ENCODE data around the gene NFATC1. TPM values are rescaled to one million over a fixed set of nuclear protein-coding genes. Genes with fewer than 3 reads are reported as not detected.
A peak's percentile ranks its signal among the peaks of the same experiment; 100 is the strongest.

The NFATC1 gene
- total RNA-seq, 1 donor from 2014 or later, result 21.9 TPM

GRCh38 chr18:79354350-79354749, 41.4 kb upstream of the NFATC1 start:
- no peak for TF ChIP-seq CTCF (IDR thresholded peaks at IDR 0.05)
- TF ChIP-seq POLR2A (IDR thresholded peaks at IDR 0.05), result no peak
- TF ChIP-seq POLR2AphosphoS5 (IDR thresholded peaks at IDR 0.05; ENCODE audit: insufficient read depth in 1 of 2, low read depth in 1 of 2), result no peak
- H3K36me3 ChIP-seq, result peaks cover 0 to 20% of the 10 kb centered on the region in 2 donors
- H3K4me1 ChIP-seq, result no peaks in the 10 kb centered on the region
- H3K9me3 ChIP-seq, result no peaks in the 10 kb centered on the region
- DNase-seq (ENCODE audit: extremely low spot score in 2 of 2), result no peak
- H3K4me3 ChIP-seq, result no peak overlapping the region
- H3K27ac ChIP-seq, result no peak overlapping the region
- no peaks in the 10 kb centered on the region for H3K27me3 ChIP-seq
- intact Hi-C loops (cut with DNase I), result no loop called here

GRCh38 chr18:79355433-79356335, 40.0 kb upstream of the NFATC1 start:
- H3K4me3 ChIP-seq, result no peak overlapping the region
- peaks cover 0 to 25% of the 10 kb centered on the region in 2 donors for H3K36me3 ChIP-seq
- peak in 1 of 2 donors; percentile 61 for DNase-seq (ENCODE audit: extremely low spot score in 2 of 2)
- intact Hi-C loops (cut with DNase I), result no loop called here
- TF ChIP-seq CTCF (IDR thresholded peaks at IDR 0.05) (no peak), POLR2A (IDR thresholded peaks at IDR 0.05) (no peak), POLR2AphosphoS5 (IDR thresholded peaks at IDR 0.05; ENCODE audit: insufficient read depth in 1 of 2, low read depth in 1 of 2) (no peak)
- no peak overlapping the region for H3K27ac ChIP-seq
- H3K4me1 ChIP-seq, result no peaks in the 10 kb centered on the region
- H3K27me3 ChIP-seq, result no peaks in the 10 kb centered on the region
- H3K9me3 ChIP-seq, result no peaks in the 10 kb centered on the region

- H3K9me3 ChIP-seq, result no peaks in the 10 kb centered on the region
- DNase-seq (ENCODE audit: extremely low spot score in 2 of 2), result no peak
- H3K36me3 ChIP-seq, result peaks cover 0 to 25% of the 10 kb centered on the region in 2 donors
- no peak overlapping the region for H3K4me3 ChIP-seq
- H3K27ac ChIP-seq, result no peak overlapping the region
- intact Hi-C loops (cut with DNase I), result no loop called here
- TF ChIP-seq CTCF (IDR thresholded peaks at IDR 0.05) (no peak), POLR2AphosphoS5 (IDR thresholded peaks at IDR 0.05; ENCODE audit: insufficient read depth in 1 of 2, low read depth in 1 of 2) (no peak), POLR2A (IDR thresholded peaks at IDR 0.05) (no peak)
- no peaks in the 10 kb centered on the region for H3K27me3 ChIP-seq
- no peaks in the 10 kb centered on the region for H3K4me1 ChIP-seq
Measured at GRCh38 chr18:79356435-79356834, 39.3 kb upstream of the NFATC1 start.

GRCh38 chr18:79360933-79361332, 34.8 kb upstream of the NFATC1 start:
- no peak overlapping the region for H3K4me3 ChIP-seq
- DNase-seq (ENCODE audit: extremely low spot score in 2 of 2), result no peak
- H3K9me3 ChIP-seq, result no peaks in the 10 kb centered on the region
- peaks cover 0 to 32% of the 10 kb centered on the region in 2 donors for H3K36me3 ChIP-seq
- H3K4me1 ChIP-seq, result no peaks in the 10 kb centered on the region
- H3K27me3 ChIP-seq, result no peaks in the 10 kb centered on the region
- TF ChIP-seq CTCF (IDR thresholded peaks at IDR 0.05), result no peak
- TF ChIP-seq POLR2AphosphoS5 (IDR thresholded peaks at IDR 0.05; ENCODE audit: insufficient read depth in 1 of 2, low read depth in 1 of 2), result no peak
- no peak for TF ChIP-seq POLR2A (IDR thresholded peaks at IDR 0.05)
- H3K27ac ChIP-seq, result no peak overlapping the region
- intact Hi-C loops (cut with DNase I), result no loop called here

All from vagina (tissue), 2 donors.